Measurements from ENCODE around the gene NECTIN2. TPM values are rescaled to one million over a fixed set of nuclear protein-coding genes. Genes with fewer than 3 reads are reported as not detected.
A peak's percentile ranks its signal among the peaks of the same experiment; 100 is the strongest.
"Not testable (repeated sequence)": the region's sequence is repeated elsewhere in the genome, so short reads cannot be mapped to it uniquely, and the experiment has no call there.

Gene NECTIN2
- total RNA-seq, 1 experiment from 2014 or later, result 38.2 TPM

- Histone ChIP-seq H3K4me3 (no peak overlapping the region), H3K27me3 (no peaks in the 10 kb centered on the region), H3K36me3 (no peaks in the 10 kb centered on the region), H3K9me3 (no peaks in the 10 kb centered on the region)
- no peak for DNase-seq
These were observed 5.3 kb upstream of the NECTIN2 start for GRCh38 chr19:44840811-44841210.

DNA sequence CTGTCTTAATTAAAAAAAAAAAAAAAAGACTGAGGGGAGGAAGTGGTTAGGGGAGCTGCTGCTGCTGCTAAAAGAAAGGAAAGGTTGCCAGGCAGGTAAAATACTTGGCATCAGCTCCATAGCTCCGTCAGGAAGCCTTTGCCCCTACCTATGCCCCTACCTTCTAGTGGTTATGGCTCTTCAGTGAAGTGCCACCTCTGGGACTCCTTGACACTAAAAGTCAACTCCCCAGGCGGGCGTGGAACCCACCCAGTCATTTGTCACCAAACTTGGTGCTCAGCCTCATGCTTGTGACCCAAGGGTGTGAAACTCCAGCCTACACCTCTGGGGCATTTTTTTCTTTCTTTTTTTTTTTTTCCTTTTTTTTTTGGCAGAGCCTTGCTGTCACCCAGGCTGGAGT is 4.9 kb upstream of the NECTIN2 start:
- Histone ChIP-seq H3K9me3 (no peaks in the 10 kb centered on the region), H3K36me3 (no peaks in the 10 kb centered on the region), H3K27me3 (no peaks in the 10 kb centered on the region), H3K4me3 (no peak overlapping the region)
- DNase-seq, result no peak

GRCh38 chr19:44845286-44845611 is 848 bp upstream of the NECTIN2 start:
- Histone ChIP-seq H3K9me3 (no peaks in the 10 kb centered on the region), H3K27me3 (no peaks in the 10 kb centered on the region), H3K4me3 (peak overlapping the region; percentile 78), H3K36me3 (no peaks in the 10 kb centered on the region)
- no peak for DNase-seq

- H3K27me3 ChIP-seq, result no peaks in the 10 kb centered on the region
- peak; percentile 22 for DNase-seq
- no peaks in the 10 kb centered on the region for H3K9me3 ChIP-seq
- H3K4me3 ChIP-seq, result peak overlapping the region; percentile 78
- no peaks in the 10 kb centered on the region for H3K36me3 ChIP-seq
These were observed 502 bp downstream of the NECTIN2 start for GRCh38 chr19:44846455-44847143.

DNA sequence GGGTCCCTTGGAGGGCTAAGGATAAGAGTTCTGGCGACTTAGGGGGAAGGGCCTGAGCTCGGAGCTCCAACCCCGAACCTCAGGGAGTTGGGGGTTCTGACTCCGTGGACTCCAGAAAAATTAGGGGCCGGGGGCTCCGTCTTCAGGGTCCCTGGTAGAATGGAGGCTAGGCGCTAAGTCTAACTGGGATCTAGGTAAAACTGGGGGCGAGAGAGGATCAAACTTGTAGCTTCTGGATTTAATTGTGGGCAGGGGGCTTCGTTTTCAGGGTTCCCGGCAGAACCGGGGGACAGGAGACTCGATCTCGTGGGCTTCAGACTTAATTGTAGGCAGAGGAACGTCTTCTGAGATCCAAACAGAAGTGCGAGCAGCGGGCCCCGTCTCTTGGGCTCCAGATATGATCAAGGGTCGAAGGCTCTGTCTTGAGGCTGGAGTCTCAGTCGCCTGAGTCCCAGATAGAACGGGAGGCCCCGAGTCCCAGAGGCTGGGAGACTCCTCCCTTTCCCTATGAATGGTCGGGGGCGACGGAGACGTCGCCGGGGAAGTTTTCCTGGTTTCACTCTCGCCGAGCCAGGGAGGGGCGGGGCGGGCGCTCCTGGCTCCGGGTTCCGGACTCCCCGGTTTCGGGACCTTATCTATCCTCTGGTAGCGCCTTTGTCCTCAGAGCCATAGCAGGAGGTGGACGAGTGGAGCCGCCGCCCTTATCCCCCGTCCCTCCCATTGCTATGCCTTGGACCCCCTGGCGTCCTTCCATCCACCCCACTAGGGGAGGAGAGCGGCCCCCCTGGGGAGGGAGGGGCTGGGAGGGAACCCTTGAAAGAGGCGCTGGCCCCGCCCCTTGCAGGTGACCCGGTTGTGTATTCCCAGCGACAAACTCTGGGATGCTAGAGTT is 1.3 kb downstream of the NECTIN2 start:
- Histone ChIP-seq H3K27me3 (no peaks in the 10 kb centered on the region), H3K4me3 (peak overlapping the region; percentile 78), H3K9me3 (no peaks in the 10 kb centered on the region), H3K36me3 (no peaks in the 10 kb centered on the region)
- DNase-seq, result peak; percentile 35

DNA sequence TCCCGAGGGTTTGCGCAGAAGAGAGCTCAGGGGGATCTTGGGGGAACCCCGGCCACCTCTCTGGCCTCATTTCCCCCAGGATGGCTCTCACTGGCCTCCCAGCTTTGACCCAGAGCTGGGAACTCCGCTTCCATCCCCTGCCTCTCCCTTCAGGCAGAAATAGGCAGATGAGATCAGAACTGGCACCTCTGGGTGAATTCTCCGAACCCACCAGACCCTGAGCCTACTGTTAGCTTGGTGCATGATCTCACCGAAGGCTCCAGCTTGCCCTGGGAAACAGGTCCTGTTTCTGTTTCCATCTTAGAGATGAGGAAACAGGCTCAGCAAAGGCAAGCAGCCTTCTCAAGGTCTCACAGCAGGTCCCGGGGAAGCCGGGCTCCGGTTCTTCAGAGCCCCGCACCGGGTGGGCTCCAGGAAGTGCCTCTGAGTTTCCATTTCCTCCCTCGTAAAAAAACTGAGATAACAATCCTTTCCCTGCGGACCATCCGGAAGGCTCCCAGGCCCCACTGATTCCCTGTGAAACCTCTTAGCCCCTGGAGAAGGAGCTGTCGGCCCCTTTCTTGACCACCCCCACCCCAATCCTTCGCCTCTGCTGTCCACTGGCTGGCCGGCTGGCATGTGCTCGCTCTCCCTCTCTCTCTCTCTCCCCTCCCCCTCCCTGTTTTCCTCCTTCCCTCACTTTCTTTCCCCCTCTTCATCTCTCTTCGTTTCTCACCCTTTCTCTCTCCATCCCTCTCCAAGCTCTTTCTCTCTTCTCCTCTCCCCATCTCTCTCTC is 2.1 kb downstream of the NECTIN2 start:
- Histone ChIP-seq H3K4me3 (peak overlapping the region; percentile 78), H3K27me3 (no peaks in the 10 kb centered on the region), H3K36me3 (no peaks in the 10 kb centered on the region), H3K9me3 (no peaks in the 10 kb centered on the region)
- no peak for DNase-seq

DNA sequence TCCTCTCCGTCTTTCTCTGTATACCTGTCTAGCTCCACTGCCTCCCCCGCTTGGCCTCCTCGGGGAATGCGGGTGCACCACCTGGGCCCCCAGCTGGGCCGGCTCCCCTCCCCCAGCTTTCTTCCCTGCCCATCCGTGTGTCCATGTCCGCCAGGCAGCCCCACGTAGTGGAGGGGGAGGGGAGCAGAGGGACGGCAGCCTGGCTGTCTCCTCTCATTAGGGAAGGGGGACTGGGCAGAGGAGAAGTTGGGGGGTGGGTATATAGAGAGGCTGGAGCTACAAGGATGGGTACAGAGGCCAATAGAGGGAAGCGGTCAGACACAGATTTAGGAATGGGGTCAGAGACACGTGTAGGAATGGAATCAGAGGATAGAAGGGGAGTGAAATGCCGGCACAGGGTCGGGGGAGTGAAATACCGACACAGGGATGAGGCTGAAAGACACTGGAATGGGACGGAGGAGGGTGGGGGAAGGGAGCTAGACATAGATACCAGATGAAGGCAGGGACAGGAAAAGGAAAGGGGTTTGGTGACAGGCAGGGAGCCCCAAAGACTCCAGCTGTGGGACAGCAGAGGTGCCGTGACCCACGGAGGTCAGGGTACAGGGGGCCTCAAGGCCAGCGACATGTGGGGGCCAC is 2.8 kb downstream of the NECTIN2 start:
- H3K27me3 ChIP-seq, result no peaks in the 10 kb centered on the region
- no peaks in the 10 kb centered on the region for H3K36me3 ChIP-seq
- DNase-seq, result no peak
- no peaks in the 10 kb centered on the region for H3K9me3 ChIP-seq
- no peak overlapping the region for H3K4me3 ChIP-seq

GRCh38 chr19:44850641-44851109 is 4.6 kb downstream of the NECTIN2 start:
- no peak for DNase-seq
- H3K36me3 ChIP-seq, result no peaks in the 10 kb centered on the region

GRCh38 chr19:44851427-44851826 is 5.3 kb downstream of the NECTIN2 start:
- Histone ChIP-seq H3K27me3 (no peaks in the 10 kb centered on the region), H3K4me3 (no peak overlapping the region), H3K36me3 (no peaks in the 10 kb centered on the region), H3K9me3 (no peaks in the 10 kb centered on the region)
- DNase-seq, result no peak

More at GRCh38 chr19:44850641-44851109, 4.6 kb downstream of the NECTIN2 start:
- no peaks in the 10 kb centered on the region for H3K9me3 ChIP-seq
- no peaks in the 10 kb centered on the region for H3K27me3 ChIP-seq
- H3K4me3 ChIP-seq, result no peak overlapping the region

DNA sequence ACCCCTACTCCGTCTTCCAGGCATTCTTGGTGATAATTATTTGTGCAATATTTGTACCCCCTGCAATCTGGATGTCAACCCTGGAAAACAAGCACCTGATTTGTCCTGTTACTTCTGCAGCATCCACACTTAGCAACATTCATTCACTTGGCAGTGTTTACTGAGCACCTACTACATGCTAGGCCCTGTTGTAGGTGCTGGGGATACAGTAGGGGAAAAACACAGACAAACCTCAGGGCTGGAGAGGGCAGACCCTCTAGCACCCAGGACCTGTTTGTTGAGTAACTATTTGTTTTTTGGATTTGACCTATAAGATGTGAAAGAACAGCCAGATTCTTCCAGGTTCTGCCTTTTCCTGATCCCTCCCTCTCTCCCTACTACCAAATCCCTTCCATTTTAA is 9.5 kb downstream of the NECTIN2 start:
- no peak for DNase-seq
- Histone ChIP-seq H3K36me3 (no peaks in the 10 kb centered on the region; the same call in 1 of the 2 replicates), H3K9me3 (no peaks in the 10 kb centered on the region), H3K27me3 (no peaks in the 10 kb centered on the region), H3K4me3 (no peak overlapping the region)

- Histone ChIP-seq H3K27me3 (no peaks in the 10 kb centered on the region), H3K36me3 (peaks cover 6% of the 10 kb centered on the region; the same call in 1 of the 2 replicates), H3K4me3 (no peak overlapping the region), H3K9me3 (no peaks in the 10 kb centered on the region)
- DNase-seq, result no peak
These were observed 10.5 kb downstream of the NECTIN2 start for GRCh38 chr19:44856421-44857083.

- Histone ChIP-seq H3K9me3 (no peaks in the 10 kb centered on the region), H3K27me3 (no peaks in the 10 kb centered on the region), H3K4me3 (no peak overlapping the region), H3K36me3 (peaks cover 6% of the 10 kb centered on the region; the same call in 1 of the 2 replicates)
- no peak for DNase-seq
These were observed 11.7 kb downstream of the NECTIN2 start for GRCh38 chr19:44857837-44858236.

DNA sequence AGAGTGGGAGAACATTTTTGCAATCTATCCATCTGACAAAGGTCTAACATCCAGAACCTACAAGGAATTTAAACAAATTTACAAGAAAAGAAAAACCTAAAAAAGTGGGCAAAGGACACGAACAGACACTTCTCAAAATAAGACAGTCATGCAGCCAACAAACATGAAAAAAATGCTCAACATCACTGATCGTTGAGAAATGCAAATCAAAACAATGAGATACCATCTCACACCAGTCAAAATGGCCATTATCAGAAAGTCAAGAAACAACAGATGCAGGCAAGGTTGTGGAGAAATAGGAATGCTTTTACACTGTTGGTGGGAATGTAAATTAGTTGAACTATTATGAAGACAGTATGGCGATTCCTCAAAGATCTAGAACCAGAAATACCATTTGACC is 15.5 kb downstream of the NECTIN2 start:
- not testable (repeated sequence) for H3K36me3 ChIP-seq, H3K9me3 ChIP-seq, DNase-seq, H3K27me3 ChIP-seq, H3K4me3 ChIP-seq

DNA sequence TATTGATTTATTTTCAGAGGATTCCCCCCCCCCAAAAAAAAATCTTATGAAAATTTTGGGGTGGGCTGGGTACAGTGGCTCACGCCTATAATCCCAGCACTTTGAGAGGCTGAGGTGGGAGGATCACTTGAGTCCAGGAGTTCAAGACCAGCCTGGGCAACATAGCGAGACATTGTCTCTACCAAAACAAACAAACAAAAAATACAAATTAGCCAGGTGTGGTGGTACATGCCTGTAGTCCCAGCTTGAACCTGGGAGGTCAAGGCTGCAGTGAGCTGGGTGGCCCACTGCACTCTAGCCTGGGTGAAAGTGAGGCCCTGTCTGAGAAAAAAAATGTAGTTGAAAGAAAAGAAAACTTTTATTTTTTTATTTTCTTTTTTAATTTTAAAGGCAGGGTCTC is 17.9 kb downstream of the NECTIN2 start:
- peaks cover 7% of the 10 kb centered on the region for H3K36me3 ChIP-seq
- H3K4me3 ChIP-seq, result no peak overlapping the region
- DNase-seq, result no peak

GRCh38 chr19:44865196-44865767 is 19.2 kb downstream of the NECTIN2 start:
- DNase-seq, result no peak
- Histone ChIP-seq H3K9me3 (no peaks in the 10 kb centered on the region), H3K27me3 (no peaks in the 10 kb centered on the region), H3K4me3 (no peak overlapping the region), H3K36me3 (peaks cover 8% of the 10 kb centered on the region)

More for the DNA sequence above, 17.9 kb downstream of the NECTIN2 start:
- H3K27me3 ChIP-seq, result no peaks in the 10 kb centered on the region
- no peaks in the 10 kb centered on the region for H3K9me3 ChIP-seq

DNA sequence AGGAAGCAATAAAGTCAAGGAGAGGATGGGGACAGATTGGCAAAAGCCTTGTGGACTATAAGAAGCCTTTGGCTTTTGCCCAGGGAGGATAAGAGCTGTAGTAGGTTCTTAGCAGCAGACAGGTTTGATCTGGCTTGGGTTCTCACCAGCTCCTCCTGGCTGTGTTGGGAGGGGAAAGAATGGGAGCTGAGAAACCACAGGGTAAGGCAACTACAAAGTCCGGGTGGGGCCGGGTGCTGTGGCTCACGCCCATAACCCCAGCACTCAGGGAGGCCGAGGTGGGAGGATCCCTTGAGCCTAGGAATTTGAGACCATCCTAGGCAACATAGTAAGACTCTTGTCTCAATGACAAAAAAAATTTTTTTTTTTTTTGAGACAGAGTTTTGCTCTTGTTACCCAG is 20.6 kb downstream of the NECTIN2 start:
- no peak for DNase-seq
- Histone ChIP-seq H3K9me3 (no peaks in the 10 kb centered on the region), H3K27me3 (no peaks in the 10 kb centered on the region), H3K4me3 (no peak overlapping the region), H3K36me3 (peaks cover 4% of the 10 kb centered on the region)
